EL (cell line): Measurements from ENCODE around the gene NDUFS1.
"Not testable (repeated sequence)": the region's sequence is repeated elsewhere in the genome, so short reads cannot be mapped to it uniquely, and the experiment has no call there.

Source experiments
- DNase-seq: peaks from one replicate; pipeline ENCODE4 v3.0.0-alpha.2; 2016

The NDUFS1 gene

DNA sequence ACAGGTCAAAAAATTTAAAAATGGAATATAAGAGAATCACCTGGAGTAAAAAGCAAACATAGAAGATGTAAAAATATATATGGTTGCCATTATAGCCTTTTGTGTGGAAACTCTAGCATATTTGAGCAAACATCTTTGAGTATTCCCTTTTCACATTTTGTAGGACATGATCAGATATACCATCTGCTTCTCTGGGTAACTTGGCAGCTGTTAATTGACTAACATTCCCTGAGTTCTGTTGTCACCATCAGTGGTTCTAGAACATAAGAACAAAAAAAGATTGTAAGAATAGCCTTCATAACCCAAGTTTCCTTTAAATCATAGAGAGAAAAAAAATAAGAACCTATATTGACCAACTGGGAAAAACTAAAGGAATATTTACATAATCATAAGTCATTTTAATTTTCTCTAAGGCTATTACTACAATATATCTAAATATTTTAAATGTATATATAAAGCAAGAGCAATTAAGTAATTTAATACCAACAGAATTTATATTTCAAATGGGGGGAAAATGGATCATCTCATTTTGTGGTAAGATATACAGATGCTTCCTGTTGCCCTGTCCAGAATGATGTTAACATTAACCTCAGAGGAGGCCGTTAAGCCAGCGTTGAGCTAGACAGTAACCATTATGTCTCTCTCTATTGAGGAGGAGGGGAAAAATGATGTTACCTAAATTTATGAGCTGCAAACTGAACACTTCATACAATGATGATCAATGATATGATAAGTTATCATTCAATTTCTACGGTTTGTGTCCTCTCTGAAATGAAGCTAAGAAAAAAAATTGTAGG, 63.5 kb downstream of the NDUFS1 start:
- DNase-seq = no peak

DNA sequence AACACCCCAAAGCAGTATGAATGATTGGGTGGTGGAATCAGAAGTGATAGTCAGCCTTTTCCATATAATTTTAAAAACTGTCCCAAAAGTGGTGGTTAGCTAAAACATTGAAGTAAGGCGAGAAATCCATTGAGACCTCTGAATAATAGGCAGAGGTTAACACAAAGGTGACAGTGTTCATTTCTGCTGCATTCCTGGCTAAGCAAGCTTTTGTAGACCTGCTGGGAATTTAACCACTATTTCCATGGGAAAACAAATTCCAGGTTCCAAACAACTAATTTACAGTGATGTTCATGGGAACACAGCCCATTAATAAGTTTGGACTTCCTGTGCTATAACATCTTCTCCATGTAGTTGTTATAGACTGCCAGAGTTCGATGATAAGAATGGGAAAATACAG, 66.9 kb downstream of the NDUFS1 start:
- no peak for DNase-seq

- no peak for DNase-seq
These were observed 71.0 kb downstream of the NDUFS1 start for GRCh38 chr2:206088248-206088647.

DNA sequence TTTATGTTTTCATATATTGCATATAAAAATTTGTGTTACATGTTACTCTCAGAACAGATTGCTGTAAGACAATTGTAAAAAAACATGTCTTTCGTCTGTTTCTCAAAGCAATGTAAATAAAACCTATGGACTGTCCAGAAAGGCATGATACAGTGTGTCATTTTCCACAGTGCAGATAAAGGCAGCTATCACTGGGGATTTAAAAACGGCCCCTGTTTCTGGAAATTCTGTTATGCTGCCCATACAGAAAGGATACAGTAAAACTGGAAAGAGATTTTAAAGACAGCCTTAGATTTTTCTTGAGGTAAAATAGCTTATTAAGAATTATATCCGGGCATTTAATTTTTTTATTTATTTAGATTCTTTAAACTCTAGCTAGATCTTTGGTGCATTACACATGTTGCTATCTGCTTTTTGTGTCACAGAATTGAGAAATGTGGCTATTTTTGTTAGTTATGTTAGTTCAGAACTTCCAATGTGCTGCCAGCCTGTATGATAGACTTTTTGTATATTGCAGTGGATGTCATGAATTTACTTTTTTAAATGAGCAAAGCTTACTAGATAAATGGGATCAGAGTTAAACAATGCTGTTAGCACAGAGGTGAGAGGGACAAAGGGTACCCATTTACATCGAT, 72.4 kb downstream of the NDUFS1 start:
- DNase-seq = peak; percentile 17

- peak; percentile 82 for DNase-seq
These were observed 73.3 kb downstream of the NDUFS1 start, which contains the start of gene INO80D for GRCh38 chr2:206085742-206086445. TSS of gene INO80D (minus strand) at chr2:206086174. CDS start at chr2:206063016, 23,158 bp downstream.

- DNase-seq = peak; percentile 34
These were observed 74.1 kb downstream of the NDUFS1 start for GRCh38 chr2:206084870-206085741.

GRCh38 chr2:206084439-206084869, 74.8 kb downstream of the NDUFS1 start:
- DNase-seq = peak; percentile 90

GRCh38 chr2:206083602-206084438, 75.4 kb downstream of the NDUFS1 start:
- no peak for DNase-seq

GRCh38 chr2:206082298-206082843, 76.9 kb downstream of the NDUFS1 start:
- DNase-seq = no peak

DNA sequence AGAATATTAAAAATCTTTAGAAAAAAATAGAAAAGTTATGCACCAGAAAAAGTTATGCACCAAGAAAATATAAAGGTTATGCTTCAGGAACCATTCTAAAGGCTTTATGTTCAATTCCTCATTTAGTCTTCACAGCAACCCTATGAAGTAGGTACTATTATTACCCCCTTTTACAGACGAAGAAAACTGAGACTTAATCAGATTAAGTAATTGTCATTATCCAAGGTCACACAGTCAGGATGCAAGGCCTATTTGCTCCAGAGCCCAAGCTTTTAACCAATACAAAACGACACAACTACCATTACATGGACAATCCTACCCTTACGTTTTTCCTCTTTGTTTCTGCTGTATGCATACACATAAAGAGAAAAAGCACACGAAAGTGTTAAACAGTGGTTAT, 78.3 kb downstream of the NDUFS1 start:
- DNase-seq = no peak

- no peak for DNase-seq
These were observed 79.4 kb downstream of the NDUFS1 start for GRCh38 chr2:206079699-206080465.

DNA sequence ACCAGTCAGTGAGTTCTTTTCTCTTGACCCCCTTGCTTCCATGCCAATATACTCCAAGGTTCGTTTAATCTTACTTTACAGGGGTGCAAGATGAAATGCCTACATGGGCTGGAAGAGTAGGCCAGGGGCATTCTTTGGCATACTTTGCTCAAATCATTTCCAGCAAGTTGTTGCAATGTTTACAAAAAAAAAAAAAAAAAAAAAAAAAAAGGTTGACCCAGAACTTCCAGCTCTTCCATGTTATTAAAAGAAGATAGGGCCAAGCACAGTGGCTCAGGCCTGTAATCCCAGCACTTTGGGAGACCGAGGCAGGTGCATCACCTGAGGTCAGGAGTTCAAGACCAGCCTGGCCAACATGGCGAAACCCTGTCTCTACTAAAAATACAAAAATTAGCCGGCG, 81.4 kb downstream of the NDUFS1 start:
- not testable (repeated sequence) for DNase-seq

DNA sequence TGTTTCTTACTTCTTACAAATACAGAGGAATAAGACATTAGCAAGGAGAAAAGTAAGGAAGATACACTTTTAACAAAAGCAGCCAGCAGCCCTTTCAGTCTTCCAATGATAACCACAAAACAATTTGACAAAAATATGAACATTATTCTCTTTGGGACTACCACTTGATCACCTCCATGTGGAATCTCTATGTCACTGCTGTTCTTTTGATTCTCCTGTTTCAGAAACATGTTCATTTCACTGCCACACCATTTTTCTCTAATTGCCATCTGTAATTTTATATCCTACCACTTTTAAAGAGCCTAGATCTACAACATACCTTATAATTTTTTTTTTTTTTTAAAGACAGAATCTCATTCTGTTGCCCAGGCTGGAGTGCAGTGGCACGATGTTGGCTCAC, 84.1 kb downstream of the NDUFS1 start:
- DNase-seq = no peak

DNA sequence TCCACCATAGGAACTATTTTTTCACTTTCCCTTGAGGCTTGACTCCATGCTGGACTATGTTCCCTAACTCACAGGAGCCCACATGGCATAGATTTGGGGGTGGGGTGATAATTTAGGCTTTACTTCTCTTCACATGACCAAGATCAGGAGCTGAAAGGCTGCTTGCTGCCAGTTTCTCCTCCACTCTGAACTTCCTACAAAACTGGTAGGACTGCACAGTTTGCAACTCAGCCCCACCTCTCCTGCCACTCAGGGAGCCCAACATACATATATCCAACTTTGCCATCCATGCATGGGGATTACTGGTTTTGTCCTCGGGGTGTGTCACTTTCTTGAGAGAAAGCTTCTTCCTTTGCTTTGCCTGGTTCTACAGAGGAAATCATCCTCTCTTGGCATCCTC, 87.4 kb downstream of the NDUFS1 start:
- DNase-seq = no peak

- no peak for DNase-seq
These were observed 89.8 kb downstream of the NDUFS1 start for GRCh38 chr2:206069417-206069816.

DNA sequence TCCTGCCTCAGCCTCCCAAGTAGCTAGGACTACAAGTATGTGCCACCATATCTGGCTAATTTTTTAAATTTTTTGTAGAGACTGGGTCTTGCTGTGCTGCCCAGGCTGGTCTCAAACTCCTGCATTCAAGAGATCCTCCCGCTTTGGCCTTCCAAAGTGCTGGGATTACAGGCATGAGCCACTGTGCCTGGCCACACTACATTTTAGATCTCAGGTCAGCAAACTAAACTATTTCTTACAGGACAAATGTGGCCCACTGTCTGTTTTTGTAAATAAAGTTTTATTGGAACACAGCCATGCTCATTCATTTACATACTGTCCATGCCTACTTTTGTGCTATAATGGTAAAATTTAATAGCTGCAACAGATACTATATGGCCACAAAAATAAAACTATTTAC, 91.0 kb downstream of the NDUFS1 start:
- no peak for DNase-seq
